Hepatocyte (in vitro differentiated cells): Measurements from ENCODE around the gene ZMAT2. TPM values are rescaled to one million over a fixed set of nuclear protein-coding genes. Genes with fewer than 3 reads are reported as not detected.
A peak's percentile ranks its signal among the peaks of the same experiment; 100 is the strongest.

Experiments
- DNase-seq: peaks from one replicate; pipeline ENCODE4 v3.0.0-alpha.2; 2016; ENCODE audit warnings: low spot score
- H2AFZ ChIP-seq: fragments of 200-600 bp; sonication (generic); 2 replicates; pipeline ENCODE4 v1.6.0; 2016; ENCODE audit warnings: antibody characterized with exemption, mild to moderate bottlenecking
- H3K27ac ChIP-seq: fragments of 200-600 bp; sonication (generic); 2 replicates; pipeline ENCODE4 v1.5.1; 2016; ENCODE audit warnings: mild to moderate bottlenecking
- H3K27me3 ChIP-seq: fragments of 200-600 bp; sonication (generic); 2 replicates; pipeline ENCODE4 v1.6.1; 2016
- H3K36me3 ChIP-seq: fragments of 200-600 bp; sonication (generic); replicated peaks from 2 replicates; pipeline ENCODE4 v1.5.1; 2016; ENCODE audit warnings: low read depth; ENCODE audit not compliant: insufficient read depth
- H3K4me1 ChIP-seq: fragments of 200-600 bp; sonication (generic); 2 replicates; pipeline ENCODE4 v1.5.1; 2016; ENCODE audit warnings: mild to moderate bottlenecking, moderate library complexity; ENCODE audit not compliant: insufficient read depth
- H3K4me2 ChIP-seq: fragments of 200-600 bp; sonication (generic); 2 replicates; pipeline ENCODE4 v1.6.0; 2016
- H3K4me3 ChIP-seq: fragments of 200-600 bp; sonication (generic); 2 replicates; pipeline ENCODE4 v1.5.1; 2016; ENCODE audit warnings: mild to moderate bottlenecking
- H3K79me2 ChIP-seq: fragments of 200-600 bp; sonication (generic); 2 replicates; pipeline ENCODE4 v1.6.0; 2017; ENCODE audit warnings: mild to moderate bottlenecking
- H3K9me2 ChIP-seq: fragments of 200-600 bp; sonication (generic); replicated peaks from 2 replicates; pipeline ENCODE4 v1.6.0; 2017; ENCODE audit warnings: mild to moderate bottlenecking; ENCODE audit not compliant: insufficient read depth
- H3K9me3 ChIP-seq: fragments of 200-600 bp; sonication (generic); 2 replicates; pipeline ENCODE4 v1.5.1; 2016; ENCODE audit warnings: low read depth, mild to moderate bottlenecking
- H4K20me1 ChIP-seq: fragments of 200-600 bp; sonication (generic); 2 replicates; pipeline ENCODE4 v1.6.0; 2016; ENCODE audit warnings: mild to moderate bottlenecking; ENCODE audit not compliant: insufficient read depth, poor library complexity, severe bottlenecking
- EZH2 ChIP-seq: fragments of 200-600 bp; sonication (generic); IDR thresholded peaks from 2 replicates; pipeline ENCODE4 v1.6.1; 2016; ENCODE audit warnings: antibody characterized with exemption, mild to moderate bottlenecking, borderline replicate concordance
- EZH2phosphoT487 ChIP-seq: fragments of 200-600 bp; sonication (generic); IDR thresholded peaks from one replicate; pipeline ENCODE4 v1.6.1; 2018; ENCODE audit warnings: antibody characterized with exemption, mild to moderate bottlenecking, low read depth, moderate library complexity; ENCODE audit not compliant: unreplicated experiment, severe bottlenecking
- WGBS: methylation state at CpG from one replicate; pipeline ENCODE4 v1.1.6; 2016; ENCODE audit warnings: low lambda C conversion rate; ENCODE audit errors: missing lambda C conversion rate; 5-methylcytosine and 5-hydroxymethylcytosine counted together
- polyA plus RNA-seq: library from polyadenylated mRNA; unstranded; fragments of >200 nt; fragmentation: Nextera tagmentation; extraction: Ambion mirVana; gene quantifications from 2 replicates; pipeline ENCODE4 v1.2.1, GENCODE V29; 2016
- total RNA-seq: library from RNA; depleted of rRNA; stranded (reverse); fragments of >200 nt; gene quantifications from 2 replicates; pipeline ENCODE4 v1.2.3, GENCODE V29; 2014
- TF ChIP-seq, protein P1 (sequence below): fragments of 200-600 bp; sonication (generic); IDR thresholded peaks from 2 replicates; pipeline ENCODE4 v1.5.1; 2016; ENCODE audit warnings: antibody characterized with exemption, mild to moderate bottlenecking; ENCODE audit not compliant: poor library complexity

ZMAT2 gene
- total and polyA plus RNA-seq, 2 experiments from 2014 or later = 29.5 to 40.9 TPM

DNA sequence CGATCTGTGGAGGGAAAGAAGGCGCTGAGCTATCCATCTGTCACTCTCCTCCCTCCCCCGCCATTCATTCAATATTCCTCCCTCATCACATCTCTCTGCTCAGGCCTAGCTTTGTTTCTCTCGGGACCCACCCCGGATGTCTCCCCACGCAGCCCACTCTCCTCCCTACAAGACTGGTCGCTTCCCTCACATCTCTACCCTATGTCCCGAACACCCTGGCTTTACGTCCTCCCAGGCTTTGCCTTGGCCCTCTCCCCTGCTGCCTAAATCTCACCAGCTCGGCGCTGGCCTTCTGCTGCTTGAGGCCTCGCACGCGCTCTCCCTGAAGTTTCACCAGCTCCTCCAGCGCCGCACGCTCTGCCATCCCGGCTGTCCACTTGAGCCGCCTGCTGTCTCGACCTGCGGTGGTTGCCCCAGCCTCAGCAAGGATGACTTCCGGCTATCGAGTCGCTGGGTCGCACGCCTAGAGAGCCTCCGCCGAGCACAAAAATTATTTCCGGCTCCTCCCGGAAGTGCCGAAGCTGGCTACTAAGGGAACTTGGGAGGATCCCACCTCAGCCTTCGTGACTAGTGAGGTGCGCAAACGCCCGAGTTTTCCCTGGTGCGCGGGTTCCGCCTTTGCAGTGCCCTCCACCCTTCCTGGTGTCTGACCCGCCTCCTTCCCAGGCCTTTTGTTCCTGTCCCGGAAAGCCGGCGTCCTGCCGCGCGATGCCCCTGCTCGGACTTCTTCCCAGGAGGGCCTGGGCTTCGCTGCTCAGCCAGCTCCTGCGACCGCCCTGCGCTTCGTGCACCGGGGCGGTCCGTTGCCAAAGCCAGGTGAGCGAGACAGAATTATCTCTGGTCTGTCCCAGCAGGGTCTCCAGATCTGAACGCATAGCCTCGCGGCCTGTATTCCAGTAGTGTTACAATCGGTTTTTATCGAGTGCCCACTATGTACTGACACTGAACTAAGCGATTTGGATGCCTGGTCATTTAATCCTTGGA is 9.0 kb upstream of the ZMAT2 start, which contains the start of the genes HARS1 and HARS2:
TSS of gene HARS1 (minus strand) at position 430 of the 984 bp plus-strand sequence. CDS start at position 364, 66 bp downstream.
TSS of gene HARS2 (plus strand) at position 515 of the 984 bp plus-strand sequence. CDS start at position 709, 194 bp downstream.
- H3K79me2 ChIP-seq = peaks cover 61% of the 10 kb centered on the region

DNA sequence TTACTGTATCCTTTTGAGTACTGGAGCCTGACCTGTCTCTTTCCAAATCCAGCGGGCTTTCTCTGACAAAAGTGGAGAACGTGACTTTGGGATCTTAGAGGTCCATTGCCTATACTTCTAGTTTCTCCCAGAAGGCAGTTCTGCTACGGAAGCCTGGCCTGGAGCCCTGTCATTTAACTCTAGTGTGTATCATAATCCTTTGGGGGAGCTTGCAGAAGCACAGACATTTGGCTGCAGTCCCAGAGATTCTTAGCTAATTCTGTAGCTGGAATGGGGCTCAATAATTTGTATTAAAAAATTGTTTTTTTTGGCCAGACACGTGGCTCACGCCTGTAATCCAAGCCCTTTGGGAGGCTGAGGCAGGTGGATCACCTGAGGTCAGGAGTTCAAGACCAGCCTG is 6.0 kb upstream of the ZMAT2 start:
- Histone ChIP-seq H3K36me3 (no peaks in the 10 kb centered on the region), H3K27ac (no peak overlapping the region), H3K9me3 (no peaks in the 10 kb centered on the region), H3K4me2 (no peak overlapping the region), H3K79me2 (peaks cover 47% of the 10 kb centered on the region), H3K9me2 (no peaks in the 10 kb centered on the region), H3K4me3 (no peak overlapping the region), H4K20me1 (no peaks in the 10 kb centered on the region), H2AFZ (no peak overlapping the region), H3K27me3 (no peaks in the 10 kb centered on the region), H3K4me1 (peaks cover 20% of the 10 kb centered on the region)
- no peak for DNase-seq
- TF ChIP-seq EZH2phosphoT487 (no peak), EZH2 (no peak)
- TF ChIP-seq, protein P1, sequence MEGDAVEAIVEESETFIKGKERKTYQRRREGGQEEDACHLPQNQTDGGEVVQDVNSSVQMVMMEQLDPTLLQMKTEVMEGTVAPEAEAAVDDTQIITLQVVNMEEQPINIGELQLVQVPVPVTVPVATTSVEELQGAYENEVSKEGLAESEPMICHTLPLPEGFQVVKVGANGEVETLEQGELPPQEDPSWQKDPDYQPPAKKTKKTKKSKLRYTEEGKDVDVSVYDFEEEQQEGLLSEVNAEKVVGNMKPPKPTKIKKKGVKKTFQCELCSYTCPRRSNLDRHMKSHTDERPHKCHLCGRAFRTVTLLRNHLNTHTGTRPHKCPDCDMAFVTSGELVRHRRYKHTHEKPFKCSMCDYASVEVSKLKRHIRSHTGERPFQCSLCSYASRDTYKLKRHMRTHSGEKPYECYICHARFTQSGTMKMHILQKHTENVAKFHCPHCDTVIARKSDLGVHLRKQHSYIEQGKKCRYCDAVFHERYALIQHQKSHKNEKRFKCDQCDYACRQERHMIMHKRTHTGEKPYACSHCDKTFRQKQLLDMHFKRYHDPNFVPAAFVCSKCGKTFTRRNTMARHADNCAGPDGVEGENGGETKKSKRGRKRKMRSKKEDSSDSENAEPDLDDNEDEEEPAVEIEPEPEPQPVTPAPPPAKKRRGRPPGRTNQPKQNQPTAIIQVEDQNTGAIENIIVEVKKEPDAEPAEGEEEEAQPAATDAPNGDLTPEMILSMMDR = no peak
- 95% methylated on average over 5 of the region's 5 CpGs for WGBS

More for the DNA sequence above, 9.0 kb upstream of the ZMAT2 start, which contains the start of the genes HARS1 and HARS2:
- H3K27me3 ChIP-seq = no peaks in the 10 kb centered on the region
- peak within 1 kb of the TSS; percentile 89 for H3K27ac ChIP-seq
- peaks cover 20% of the 10 kb centered on the region for H3K4me1 ChIP-seq
- peak within 1 kb of the TSS; percentile 75 for H2AFZ ChIP-seq
- no peaks in the 10 kb centered on the region for H4K20me1 ChIP-seq
- H3K4me2 ChIP-seq = peak within 1 kb of the TSS; percentile 96
- 1% methylated on average over 58 of the region's 61 CpGs for WGBS
- H3K4me3 ChIP-seq = peak within 1 kb of the TSS; percentile 75
- TF ChIP-seq EZH2 = no peak
- TF ChIP-seq, protein P1 = no peak
- TF ChIP-seq EZH2phosphoT487 = no peak
- no peaks in the 10 kb centered on the region for H3K36me3 ChIP-seq
- no peaks in the 10 kb centered on the region for H3K9me2 ChIP-seq
- DNase-seq = peak; percentile 95
- H3K9me3 ChIP-seq = no peaks in the 10 kb centered on the region

DNA sequence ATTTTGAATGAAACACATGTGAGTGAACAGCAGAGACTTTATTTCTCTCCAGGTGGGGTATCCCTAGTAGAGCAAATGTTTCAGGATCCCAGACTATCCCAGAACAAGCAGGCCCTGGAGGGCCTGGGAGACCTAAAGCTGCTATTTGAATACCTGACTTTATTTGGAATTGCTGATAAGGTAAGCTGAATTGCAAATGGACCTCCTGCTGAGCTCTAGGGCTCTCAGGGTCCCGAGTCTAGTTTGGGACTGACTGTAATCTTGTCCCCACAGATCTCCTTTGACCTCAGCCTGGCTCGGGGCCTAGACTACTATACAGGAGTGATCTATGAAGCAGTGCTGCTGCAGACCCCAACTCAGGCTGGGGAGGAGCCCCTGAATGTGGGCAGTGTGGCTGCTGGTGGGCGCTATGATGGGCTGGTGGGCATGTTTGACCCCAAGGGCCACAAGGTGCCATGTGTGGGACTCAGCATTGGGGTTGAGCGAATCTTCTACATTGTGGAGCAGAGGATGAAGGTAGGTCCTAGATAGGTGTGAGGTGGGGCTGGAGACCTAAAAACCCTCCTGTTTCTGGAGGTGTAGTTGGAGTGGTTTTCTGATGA is 3.3 kb upstream of the ZMAT2 start:
- Histone ChIP-seq H3K79me2 (peaks cover 44% of the 10 kb centered on the region), H3K4me2 (no peak overlapping the region), H3K27ac (no peak overlapping the region), H2AFZ (no peak overlapping the region), H3K9me2 (no peaks in the 10 kb centered on the region), H3K4me3 (no peak overlapping the region), H3K27me3 (no peaks in the 10 kb centered on the region), H4K20me1 (no peaks in the 10 kb centered on the region), H3K9me3 (no peaks in the 10 kb centered on the region), H3K36me3 (no peaks in the 10 kb centered on the region), H3K4me1 (peaks cover 21% of the 10 kb centered on the region)
- WGBS = 79% methylated on average over 4 of the region's 4 CpGs
- TF ChIP-seq, protein P1 = no peak
- TF ChIP-seq EZH2 = no peak
- DNase-seq = no peak
